Activated CD8-positive, alpha-beta T cell treated with anti-CD3 and anti-CD28 coated beads, Interleukin-2, amount 10 ng/mL, durations not matched to agents 7 days and 5 days (primary cell): ENCODE measurements around the gene CCNT2. TPM values are rescaled to one million over a fixed set of nuclear protein-coding genes. Genes with fewer than 3 reads are reported as not detected.
"Not testable (repeated sequence)": the region's sequence is repeated elsewhere in the genome, so short reads cannot be mapped to it uniquely, and the experiment has no call there.

Source experiments
- ATAC-seq: fragments of 150-1000 bp; cut with Tn5 transposase; one replicate; pipeline ENCODE4 v1.10.0; 2021; ENCODE audit warnings: moderate library complexity
- CTCF ChIA-PET: fragments of 350-600 bp; sonication (Branson Sonifier 250); formaldehyde crosslinking; loops from one replicate; lab custom pipeline; 2021; ENCODE audit warnings: antibody characterized with exemption; lab: Charles Lee
- POLR2A ChIA-PET: fragments of 350-600 bp; sonication (Branson Sonifier 250); formaldehyde crosslinking; loops from one replicate; lab custom pipeline; 2021; ENCODE audit warnings: antibody characterized with exemption; lab: Charles Lee
- DNase-seq: peaks from one replicate; pipeline ENCODE4 v3.0.0-alpha.2; 2020
- H3K27ac Mint-ChIP-seq: one replicate; pipeline ENCODE4 v1.8.0; 2021; ENCODE audit warnings: mild to moderate bottlenecking, mixed read lengths
- H3K27me3 Mint-ChIP-seq: one replicate; pipeline ENCODE4 v1.8.0; 2021; ENCODE audit warnings: low read depth, mixed read lengths
- H3K36me3 Mint-ChIP-seq: one replicate; pipeline ENCODE4 v1.8.0; 2021; ENCODE audit warnings: low read depth, mixed read lengths
- H3K4me1 Mint-ChIP-seq: one replicate; pipeline ENCODE4 v1.8.0; 2021; ENCODE audit warnings: low read depth, mixed read lengths
- H3K4me3 Mint-ChIP-seq: one replicate; pipeline ENCODE4 v1.8.0; 2021; ENCODE audit warnings: mild to moderate bottlenecking, mixed read lengths
- H3K9me3 Mint-ChIP-seq: one replicate; pipeline ENCODE4 v1.8.0; 2022; ENCODE audit warnings: mixed read lengths; ENCODE audit not compliant: insufficient read depth
- total RNA-seq, 2 experiments: library from RNA; stranded (reverse); gene quantifications; one replicate each; pipeline ENCODE4 v1.2.3, GENCODE V29; 2021

Gene CCNT2
- total RNA-seq, 2 experiments from 2014 or later: 37.7 to 38.0 TPM

DNA sequence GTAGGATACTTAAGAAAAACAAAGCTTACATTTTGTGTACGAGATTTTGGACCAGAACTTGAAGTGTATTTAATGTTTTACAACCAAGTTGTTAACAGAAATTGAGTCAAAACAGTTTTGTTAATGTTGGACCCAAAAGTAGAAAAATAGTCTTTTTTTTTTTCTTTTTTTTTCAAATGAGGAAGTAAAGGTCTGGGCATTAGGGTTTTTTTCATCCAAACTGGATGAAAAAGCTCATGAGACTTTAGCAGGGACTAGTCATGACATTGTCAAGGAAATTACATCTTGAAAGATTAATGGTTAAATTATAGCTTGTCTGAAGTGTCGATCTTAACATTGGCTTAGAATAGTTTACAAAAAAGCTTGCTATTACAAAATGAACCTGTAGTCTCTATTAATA is 32.3 kb downstream of the CCNT2 start:
- H3K4me1 Mint-ChIP-seq: peaks cover 23% of the 10 kb centered on the region
- CTCF ChIA-PET: interaction anchor here (3.1 kb wide), 1 partner anchor 11 kb away, joined by 14 read pairs; no protein-coding TSS in a partner anchor
- DNase-seq: no peak
- no peak for ATAC-seq
- no peaks in the 10 kb centered on the region for H3K27me3 Mint-ChIP-seq
- H3K36me3 Mint-ChIP-seq: peaks cover 66% of the 10 kb centered on the region
- no peak overlapping the region for H3K4me3 Mint-ChIP-seq
- no peak overlapping the region for H3K27ac Mint-ChIP-seq
- no peaks in the 10 kb centered on the region for H3K9me3 Mint-ChIP-seq
- POLR2A ChIA-PET: interaction anchor here (1.6 kb wide), 1 partner anchor 32 kb away, joined by 3 read pairs; the partner anchor contains the start of gene CCNT2

DNA sequence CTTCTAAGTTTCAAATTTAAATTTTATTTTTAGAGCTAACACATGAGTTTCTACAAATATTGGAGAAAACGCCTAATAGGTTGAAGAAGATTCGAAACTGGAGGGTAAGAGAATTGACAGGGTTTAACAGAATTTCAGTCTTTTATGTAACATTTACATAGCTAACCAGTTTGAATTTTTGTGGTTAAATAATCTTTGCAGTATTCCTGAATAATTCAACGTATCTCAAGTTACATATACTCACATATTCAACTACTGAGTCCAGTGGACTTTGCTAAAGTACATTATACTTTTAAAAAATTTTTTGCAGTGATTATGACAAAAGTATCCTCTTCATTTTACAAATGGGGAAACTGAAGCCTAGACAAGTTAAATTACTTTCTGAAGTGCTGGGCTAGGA is 34.0 kb downstream of the CCNT2 start:
- no peak overlapping the region for H3K4me3 Mint-ChIP-seq
- no peak for DNase-seq
- POLR2A ChIA-PET: no interaction called here
- H3K9me3 Mint-ChIP-seq: no peaks in the 10 kb centered on the region
- H3K4me1 Mint-ChIP-seq: peaks cover 21% of the 10 kb centered on the region
- H3K27ac Mint-ChIP-seq: no peak overlapping the region
- H3K36me3 Mint-ChIP-seq: peaks cover 66% of the 10 kb centered on the region
- CTCF ChIA-PET: no interaction called here
- no peaks in the 10 kb centered on the region for H3K27me3 Mint-ChIP-seq
- ATAC-seq: no peak

DNA sequence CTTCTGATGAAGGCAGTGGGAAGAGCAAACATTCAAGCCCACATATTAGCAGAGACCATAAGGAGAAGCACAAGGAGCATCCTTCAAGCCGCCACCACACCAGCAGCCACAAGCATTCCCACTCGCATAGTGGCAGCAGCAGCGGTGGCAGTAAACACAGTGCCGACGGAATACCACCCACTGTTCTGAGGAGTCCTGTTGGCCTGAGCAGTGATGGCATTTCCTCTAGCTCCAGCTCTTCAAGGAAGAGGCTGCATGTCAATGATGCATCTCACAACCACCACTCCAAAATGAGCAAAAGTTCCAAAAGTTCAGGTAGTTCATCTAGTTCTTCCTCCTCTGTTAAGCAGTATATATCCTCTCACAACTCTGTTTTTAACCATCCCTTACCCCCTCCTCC is 35.4 kb downstream of the CCNT2 start:
- Mint-ChIP-seq H3K27me3 (no peaks in the 10 kb centered on the region), H3K36me3 (peaks cover 64% of the 10 kb centered on the region)
- CTCF ChIA-PET: no interaction called here

DNA sequence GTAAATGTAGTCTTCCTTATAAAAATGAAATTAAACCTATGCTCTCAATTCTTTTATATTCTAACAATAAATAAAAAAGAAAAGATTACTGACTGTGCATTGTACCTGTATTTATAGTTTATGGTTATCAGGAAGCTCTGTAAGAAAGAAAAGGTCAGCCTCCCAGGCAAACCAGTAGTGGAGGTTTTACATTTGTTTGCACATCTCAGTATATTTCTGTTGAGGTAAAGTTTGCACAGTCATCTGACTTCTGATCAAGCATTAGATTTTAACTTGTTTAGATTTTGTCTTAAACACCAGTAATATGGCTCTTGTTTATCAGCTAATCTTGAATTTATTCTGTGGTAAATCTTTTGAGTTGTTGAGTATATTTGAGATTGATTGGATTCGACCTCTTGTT is 37.1 kb downstream of the CCNT2 start:
- ChIA-PET CTCF (interaction anchor here (1.3 kb wide), 1 partner anchor 10 kb away, joined by 4 read pairs; no protein-coding TSS in a partner anchor), POLR2A (no interaction called here)
- no peak overlapping the region for H3K4me3 Mint-ChIP-seq
- H3K4me1 Mint-ChIP-seq: no peaks in the 10 kb centered on the region
- no peak for ATAC-seq
- H3K9me3 Mint-ChIP-seq: no peaks in the 10 kb centered on the region
- peaks cover 58% of the 10 kb centered on the region for H3K36me3 Mint-ChIP-seq
- no peaks in the 10 kb centered on the region for H3K27me3 Mint-ChIP-seq
- H3K27ac Mint-ChIP-seq: no peak overlapping the region
- DNase-seq: no peak

More for the DNA sequence above, 35.4 kb downstream of the CCNT2 start:
- H3K4me3 Mint-ChIP-seq: no peak overlapping the region
- POLR2A ChIA-PET: no interaction called here
- H3K27ac Mint-ChIP-seq: no peak overlapping the region
- no peak for ATAC-seq
- peaks cover 13% of the 10 kb centered on the region for H3K4me1 Mint-ChIP-seq
- no peaks in the 10 kb centered on the region for H3K9me3 Mint-ChIP-seq
- no peak for DNase-seq

DNA sequence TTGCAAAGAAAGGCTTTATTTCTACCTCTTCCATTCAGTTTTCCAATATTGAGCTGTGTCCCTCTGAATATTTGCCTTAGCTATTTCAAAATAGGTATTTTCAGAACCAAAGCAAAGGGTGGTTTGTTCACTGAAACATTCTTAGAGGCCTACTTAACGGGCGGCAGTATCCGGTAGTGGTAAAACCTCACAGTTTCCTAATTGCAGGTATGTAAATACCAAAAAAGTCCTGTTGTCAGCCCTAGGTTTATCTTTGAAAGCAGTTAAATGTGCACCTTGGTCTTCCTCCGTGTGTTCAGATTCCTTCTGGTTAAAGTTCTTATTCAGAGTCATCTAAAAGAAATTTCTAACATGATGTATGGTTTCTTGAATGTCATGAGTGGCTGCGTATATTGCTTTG is 38.9 kb downstream of the CCNT2 start:
- no peaks in the 10 kb centered on the region for H3K4me1 Mint-ChIP-seq
- ATAC-seq: no peak
- H3K27me3 Mint-ChIP-seq: no peaks in the 10 kb centered on the region
- H3K36me3 Mint-ChIP-seq: peaks cover 48% of the 10 kb centered on the region
- H3K9me3 Mint-ChIP-seq: no peaks in the 10 kb centered on the region
- no peak for DNase-seq
- ChIA-PET CTCF (no interaction called here), POLR2A (no interaction called here)
- H3K4me3 Mint-ChIP-seq: no peak overlapping the region
- no peak overlapping the region for H3K27ac Mint-ChIP-seq

DNA sequence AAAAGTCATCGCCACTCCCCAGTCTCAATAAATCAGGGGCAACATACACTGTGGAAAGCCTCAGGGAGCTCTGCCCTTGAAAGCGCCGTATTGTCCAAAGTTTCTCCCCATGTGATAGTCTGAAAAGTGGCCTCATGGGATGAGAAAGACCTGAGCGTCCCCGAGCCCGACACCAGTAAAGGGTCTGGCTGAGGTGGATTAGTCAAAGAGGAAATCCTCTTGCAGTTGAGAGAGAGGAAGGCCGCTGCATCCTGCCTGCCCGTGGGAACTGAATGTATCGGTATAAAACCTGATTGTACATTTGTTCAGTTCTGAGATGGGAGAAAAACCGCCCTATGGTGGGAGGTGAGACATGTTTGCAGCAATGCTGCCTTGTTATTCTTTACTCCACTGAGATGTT is 48.5 kb downstream of the CCNT2 start:
- H3K4me1 Mint-ChIP-seq, CTCF ChIA-PET, DNase-seq, ATAC-seq, H3K36me3 Mint-ChIP-seq, POLR2A ChIA-PET, H3K4me3 Mint-ChIP-seq, H3K27me3 Mint-ChIP-seq: not testable (repeated sequence)
- Mint-ChIP-seq H3K27ac (peak overlapping the region; percentile 52), H3K9me3 (peaks cover 24% of the 10 kb centered on the region)

DNA sequence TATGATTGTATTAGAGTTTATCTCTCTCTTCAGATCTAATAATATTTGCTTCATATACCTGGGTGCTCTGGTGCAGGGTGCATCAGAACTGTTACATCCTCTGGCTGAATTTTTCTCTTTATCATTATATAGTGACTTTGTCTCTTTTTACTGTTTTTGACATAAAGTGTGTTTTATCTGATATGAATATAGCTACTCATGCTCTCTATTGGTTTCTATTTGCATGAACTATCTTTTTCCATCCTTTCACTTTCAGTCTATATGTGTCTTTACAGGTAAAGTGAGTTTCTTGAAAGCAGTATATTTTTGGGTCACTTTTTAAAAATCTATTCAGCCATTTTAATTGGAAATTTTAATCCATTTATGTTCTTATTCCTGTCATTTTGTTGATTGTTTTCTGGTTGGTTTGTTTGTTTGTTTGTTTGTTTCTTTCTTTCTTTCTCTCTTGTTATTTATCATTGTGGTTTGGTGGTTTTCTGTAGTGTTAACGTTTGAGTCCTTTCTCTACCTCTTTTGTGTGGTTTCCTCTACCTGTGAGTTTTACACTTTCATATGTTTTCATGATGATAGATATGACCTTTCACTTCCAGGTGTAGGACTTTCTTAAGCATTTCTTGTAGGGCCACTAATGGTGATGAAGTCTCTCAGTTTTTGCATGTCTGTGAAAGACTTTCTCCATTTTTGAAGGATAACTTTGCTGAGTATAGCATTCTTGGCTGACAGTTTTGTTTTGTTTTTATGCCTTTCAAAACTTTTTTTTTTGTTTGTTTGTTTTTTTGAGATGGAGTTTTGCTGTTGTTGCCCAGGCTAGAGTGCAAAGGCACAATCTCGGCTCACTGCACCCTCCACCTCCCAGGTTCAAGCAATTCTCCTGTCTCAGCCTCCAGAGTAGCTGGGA is 54.9 kb downstream of the CCNT2 start:
- Mint-ChIP-seq H3K27me3 (peaks cover 4% of the 10 kb centered on the region), H3K4me1 (peaks cover 14% of the 10 kb centered on the region), H3K27ac (peak overlapping the region; percentile 7), H3K9me3 (peaks cover 50% of the 10 kb centered on the region), H3K4me3 (no peak overlapping the region), H3K36me3 (peaks cover 21% of the 10 kb centered on the region)
- DNase-seq (no peak), ATAC-seq (peak; percentile 36)
- ChIA-PET POLR2A (no interaction called here), CTCF (no interaction called here)

DNA sequence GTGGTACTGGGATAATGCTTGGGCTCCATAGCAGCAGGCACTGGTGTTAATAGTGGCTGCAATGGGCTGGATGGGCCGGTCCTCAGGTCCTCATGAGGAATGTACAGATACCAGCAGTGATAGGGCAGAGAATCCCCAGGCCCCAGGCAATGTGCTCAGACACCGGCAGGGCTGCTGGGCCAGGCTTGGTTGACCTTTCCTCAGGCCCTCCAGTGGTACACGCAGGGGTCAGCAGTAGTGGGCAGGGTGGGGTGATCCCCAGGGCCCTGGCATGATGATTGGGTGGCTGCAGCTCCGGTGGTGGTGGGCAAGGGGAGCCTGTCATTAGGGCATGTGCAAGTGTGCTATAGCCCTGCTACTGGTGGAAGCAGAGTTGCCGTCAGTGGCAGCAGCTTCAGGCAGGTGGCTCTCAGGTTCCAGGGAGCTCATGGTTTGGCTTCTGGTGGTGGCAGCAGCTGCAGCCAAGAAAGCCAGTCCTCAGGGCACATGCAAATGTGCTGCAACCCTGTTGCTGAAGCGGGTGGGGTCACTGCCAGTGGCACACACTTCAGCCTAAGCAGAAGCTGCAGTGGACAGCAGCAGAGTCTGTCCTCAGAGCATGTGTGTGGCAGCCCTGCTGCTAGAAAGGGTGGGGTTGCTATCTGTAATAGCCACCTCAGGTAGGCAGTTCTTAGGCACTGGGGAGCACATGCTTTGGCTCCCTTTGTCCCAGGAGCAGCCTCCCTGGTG is 56.8 kb downstream of the CCNT2 start:
- Mint-ChIP-seq H3K27me3 (peaks cover 4% of the 10 kb centered on the region), H3K27ac (no peak overlapping the region), H3K4me1 (peaks cover 14% of the 10 kb centered on the region), H3K9me3 (peaks cover 35% of the 10 kb centered on the region), H3K4me3 (no peak overlapping the region), H3K36me3 (peaks cover 21% of the 10 kb centered on the region)
- POLR2A ChIA-PET: no interaction called here
- no peak for DNase-seq
- no peak for ATAC-seq
- CTCF ChIA-PET: no interaction called here

DNA sequence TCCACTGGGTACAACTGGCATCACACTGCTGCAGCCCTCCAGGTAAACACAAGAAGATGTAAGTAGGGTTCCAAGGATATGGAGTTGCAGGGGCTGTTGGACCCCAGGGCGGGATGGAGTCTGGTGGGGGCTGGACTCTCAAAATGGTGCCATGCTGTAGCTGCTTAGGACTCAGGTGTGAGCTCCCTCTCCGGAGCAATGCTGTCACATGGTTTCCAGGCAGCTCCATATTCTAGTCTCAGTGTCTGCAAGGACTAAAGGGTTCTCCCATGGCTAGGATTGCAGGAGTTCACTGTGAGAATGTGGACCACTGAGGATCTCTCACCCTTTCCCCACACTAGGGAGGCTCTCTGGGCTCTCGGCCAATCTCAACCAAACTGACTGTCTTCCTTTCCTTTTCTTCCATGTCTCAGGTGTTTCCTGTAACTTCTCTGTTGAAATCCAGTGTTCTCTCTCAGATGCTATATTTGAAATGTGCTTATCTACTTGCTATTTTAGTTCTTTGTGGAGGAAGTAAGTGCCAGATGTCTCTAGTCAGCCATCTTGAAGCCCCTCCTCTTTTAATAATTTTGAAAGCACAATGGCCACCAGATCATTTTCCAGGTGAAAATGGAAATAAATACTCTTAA is 57.6 kb downstream of the CCNT2 start:
- Mint-ChIP-seq H3K27me3 (peaks cover 4% of the 10 kb centered on the region), H3K27ac (no peak overlapping the region), H3K9me3 (peaks cover 31% of the 10 kb centered on the region), H3K36me3 (peaks cover 21% of the 10 kb centered on the region), H3K4me1 (peaks cover 14% of the 10 kb centered on the region), H3K4me3 (no peak overlapping the region)
- ChIA-PET CTCF (no interaction called here), POLR2A (no interaction called here)
- ATAC-seq (no peak), DNase-seq (no peak)

DNA sequence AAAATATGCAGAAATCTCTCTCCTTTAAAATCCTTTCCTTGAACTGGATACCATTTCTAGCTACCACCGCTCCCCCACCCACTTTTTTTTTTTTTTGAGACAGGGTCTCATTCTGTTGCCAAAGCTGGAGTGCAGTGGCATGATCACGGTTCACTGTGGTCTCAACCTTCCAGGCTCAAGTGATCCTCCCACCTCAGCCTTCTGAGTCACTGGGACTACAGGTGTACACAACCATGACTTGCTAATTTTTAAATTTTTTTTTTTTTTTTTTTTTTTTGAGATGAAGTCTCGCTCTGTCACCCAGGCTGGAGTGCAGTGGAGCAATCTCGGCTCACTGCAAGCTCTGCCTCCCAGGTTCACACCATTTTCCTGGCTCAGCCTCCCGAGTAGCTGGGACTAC is 58.5 kb downstream of the CCNT2 start:
- Mint-ChIP-seq H3K9me3 (peaks cover 26% of the 10 kb centered on the region), H3K36me3 (peaks cover 19% of the 10 kb centered on the region), H3K4me1 (peaks cover 14% of the 10 kb centered on the region)
- POLR2A ChIA-PET, H3K27me3 Mint-ChIP-seq, DNase-seq, H3K4me3 Mint-ChIP-seq, ATAC-seq, H3K27ac Mint-ChIP-seq: not testable (repeated sequence)
- CTCF ChIA-PET: interaction anchor here (1.2 kb wide), 1 partner anchor 27 kb away, joined by 4 read pairs; no protein-coding TSS in a partner anchor

DNA sequence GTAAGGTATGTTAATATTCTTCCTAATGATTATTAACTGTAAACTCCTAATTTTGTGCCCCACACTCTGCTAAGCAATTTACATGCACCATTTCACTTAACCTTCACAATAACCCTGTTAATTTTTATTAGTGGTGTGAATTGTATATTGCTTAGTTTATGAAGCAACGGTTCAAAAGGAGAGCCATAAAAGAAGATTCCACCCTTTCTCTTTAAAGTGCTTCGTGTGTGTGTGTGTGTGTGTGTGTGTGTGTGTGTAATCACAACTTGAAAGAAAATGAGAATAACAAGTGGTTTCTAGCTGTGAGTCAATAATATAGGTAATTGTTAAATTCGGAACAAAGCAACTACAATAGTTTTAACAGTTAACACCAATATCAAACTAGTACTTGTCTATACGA is 60.6 kb downstream of the CCNT2 start:
- Mint-ChIP-seq H3K4me1 (peaks cover 14% of the 10 kb centered on the region), H3K27me3 (peaks cover 2% of the 10 kb centered on the region), H3K36me3 (peaks cover 17% of the 10 kb centered on the region), H3K4me3 (no peak overlapping the region), H3K27ac (no peak overlapping the region), H3K9me3 (peaks cover 16% of the 10 kb centered on the region)
- ATAC-seq: no peak
- POLR2A ChIA-PET: no interaction called here
- CTCF ChIA-PET: interaction anchor here (2.5 kb wide), 1 partner anchor 10 kb away, joined by 12 read pairs; no protein-coding TSS in a partner anchor
- no peak for DNase-seq
